Choroid plexus epithelial cell (primary cell): Measurements from ENCODE around the gene KRTAP6-2.

Source experiments
- DNase-seq: peaks from one replicate; pipeline ENCODE4 v3.0.0-alpha.2; 2010; ENCODE audit warnings: low read depth
- H3K4me3 ChIP-seq: 2 replicates; pipeline ENCODE4 v1.5.1; 2011; ENCODE audit warnings: low read depth, mild to moderate bottlenecking, control low read depth, low read length, moderate library complexity
- CTCF ChIP-seq: conservative IDR thresholded peaks from 2 replicates; pipeline ENCODE4 v1.5.1; 2011; ENCODE audit warnings: low read depth, mild to moderate bottlenecking, control low read depth, inconsistent platforms, low read length, moderate library complexity

Gene KRTAP6-2

GRCh38 chr21:30598802-30599201, at the start of gene KRTAP6-2:
Gene KRTAP6-2, minus strand, starts transcription at chr21:30598902. Its CDS starts 28 bp downstream, at chr21:30598874.
- no peak for DNase-seq
- H3K4me3 ChIP-seq: no peak within 1 kb of the TSS
- no peak for TF ChIP-seq CTCF

- no peak for TF ChIP-seq CTCF
Measured at GRCh38 chr21:30646904-30647414, 48.3 kb upstream of the KRTAP6-2 start.

GRCh38 chr21:30642564-30642963, 43.9 kb upstream of the KRTAP6-2 start, which contains the start of gene KRTAP20-3:
Gene KRTAP20-3, plus strand, starts transcription at chr21:30642864.
- TF ChIP-seq CTCF: no peak
- no peak within 1 kb of the TSS for H3K4me3 ChIP-seq
- DNase-seq: no peak

More at GRCh38 chr21:30646904-30647414, 48.3 kb upstream of the KRTAP6-2 start:
- no peak for DNase-seq
- no peak overlapping the region for H3K4me3 ChIP-seq

- no peak for DNase-seq
- no peak for TF ChIP-seq CTCF
Measured at GRCh38 chr21:30638686-30639085, 40.0 kb upstream of the KRTAP6-2 start.

GRCh38 chr21:30634906-30635305, 36.2 kb upstream of the KRTAP6-2 start, which contains the start of gene KRTAP20-2:
Gene KRTAP20-2, plus strand, starts transcription at chr21:30635206. Its CDS starts 58 bp downstream, at chr21:30635264.
- TF ChIP-seq CTCF: no peak
- H3K4me3 ChIP-seq: no peak within 1 kb of the TSS
- no peak for DNase-seq

More at GRCh38 chr21:30638686-30639085, 40.0 kb upstream of the KRTAP6-2 start:
- H3K4me3 ChIP-seq: no peak overlapping the region

GRCh38 chr21:30629200-30629599, 30.5 kb upstream of the KRTAP6-2 start:
- DNase-seq: peak; percentile 46
- no peak for TF ChIP-seq CTCF
- H3K4me3 ChIP-seq: no peak overlapping the region

GRCh38 chr21:30628109-30628508, 29.4 kb upstream of the KRTAP6-2 start:
- DNase-seq: no peak
- no peak for TF ChIP-seq CTCF
- H3K4me3 ChIP-seq: no peak overlapping the region
